Retina (tissue), 1 donor: ENCODE measurements around the gene METTL16.
"Not testable (repeated sequence)": the region's sequence is repeated elsewhere in the genome, so short reads cannot be mapped to it uniquely, and the experiment has no call there.

ENCODE experiments used
- DNase-seq: peaks from one replicate; pipeline ENCODE4 v3.0.0-alpha.2; 2016

Gene METTL16

DNA sequence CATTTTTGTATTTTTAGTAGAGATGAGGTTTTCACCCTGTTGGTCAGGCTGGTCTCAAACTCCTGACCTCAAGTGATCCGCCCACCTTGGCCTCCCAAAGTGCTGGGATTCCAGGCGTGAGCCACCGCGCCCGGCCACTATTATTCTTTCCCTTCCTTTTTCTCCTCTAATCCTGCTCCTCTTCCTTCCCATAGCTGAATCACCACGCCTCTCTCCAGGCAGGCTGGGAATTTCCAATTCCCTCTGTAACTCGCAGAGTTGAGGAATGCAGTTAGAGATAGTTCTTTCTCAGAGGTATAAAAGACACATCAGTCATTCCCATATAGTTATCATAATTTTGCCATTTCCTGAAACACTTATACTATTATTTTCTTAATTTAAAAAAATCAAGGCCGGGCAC lies 11.2 kb downstream of the METTL16 start:
- DNase-seq = no peak

DNA sequence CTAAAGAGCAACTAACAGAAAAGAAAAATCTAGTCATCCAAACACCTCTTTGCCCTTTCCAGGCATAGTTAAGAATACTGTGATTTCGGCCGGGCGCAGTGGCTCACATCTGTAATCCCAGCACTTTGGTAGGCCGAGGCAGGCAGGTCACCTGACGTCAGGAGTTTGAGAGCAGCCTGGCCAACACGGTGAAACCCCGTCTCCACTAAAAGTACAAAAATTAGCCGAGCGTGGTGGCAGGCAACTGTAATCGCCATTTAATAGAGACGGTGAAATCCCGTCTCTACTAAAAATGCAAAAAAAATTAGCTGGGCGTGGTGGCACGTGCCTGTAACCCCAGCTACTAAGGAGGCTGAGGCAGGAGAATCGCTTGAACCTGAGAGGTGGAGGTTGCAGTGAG lies 22.4 kb downstream of the METTL16 start:
- DNase-seq = not testable (repeated sequence)

DNA sequence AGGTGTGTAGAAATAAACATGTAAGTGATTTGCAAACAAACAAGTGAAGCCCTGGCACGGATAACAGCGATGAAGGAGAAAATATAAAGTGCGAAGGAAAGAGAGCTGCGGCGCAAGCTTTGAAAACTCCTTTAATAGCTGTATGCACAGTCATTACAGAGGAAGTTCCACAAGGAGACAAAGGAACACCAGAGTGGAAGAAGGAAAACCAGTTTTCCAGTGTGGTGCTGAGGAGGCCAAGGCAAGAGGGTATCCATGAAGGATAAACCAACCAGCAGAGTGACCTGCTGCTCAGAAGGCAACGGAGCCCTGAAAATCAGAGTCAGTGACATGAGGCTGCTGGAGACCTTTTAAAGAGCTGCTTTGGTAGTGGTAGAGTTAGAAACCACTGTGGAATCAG lies 24.4 kb downstream of the METTL16 start:
- DNase-seq = no peak

DNA sequence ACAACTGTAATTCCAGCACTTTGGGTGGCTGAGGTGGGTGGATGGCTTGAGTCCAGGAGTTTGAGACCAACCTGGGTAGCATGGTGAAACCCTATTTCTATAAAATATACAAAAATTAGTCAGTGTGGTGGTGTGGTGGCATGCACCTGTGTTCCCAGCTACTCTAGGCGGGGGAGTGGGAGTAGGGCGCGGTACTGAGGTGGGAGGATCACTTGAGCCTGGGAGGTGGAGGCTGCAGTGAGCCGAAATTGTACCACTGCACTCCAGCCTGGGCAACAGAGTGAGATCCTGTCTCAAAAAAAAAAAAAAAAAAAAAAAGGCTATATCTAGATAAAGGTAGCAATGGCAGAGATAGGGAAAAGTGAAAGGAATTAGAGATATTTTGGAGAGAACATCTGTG lies 25.0 kb downstream of the METTL16 start:
- not testable (repeated sequence) for DNase-seq

DNA sequence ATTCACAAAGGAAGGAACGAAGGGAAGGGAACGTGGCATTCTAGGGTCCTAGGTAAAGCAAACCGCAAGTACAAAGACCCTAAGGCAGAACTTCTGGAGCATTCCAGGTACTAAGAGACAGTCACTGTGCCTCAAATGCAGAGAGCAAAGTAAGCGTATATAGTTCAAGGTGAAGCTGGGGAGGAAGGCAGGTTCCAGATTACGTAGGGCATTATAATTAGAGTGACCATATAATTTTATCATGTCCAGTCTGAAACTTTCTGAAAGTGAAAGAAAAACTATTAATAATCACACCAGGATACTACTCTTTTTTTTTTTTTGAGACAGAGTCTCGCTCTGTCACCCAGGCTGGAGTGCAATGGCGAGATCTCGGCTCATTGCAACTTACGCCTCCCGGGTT lies 25.7 kb downstream of the METTL16 start:
- DNase-seq = no peak

DNA sequence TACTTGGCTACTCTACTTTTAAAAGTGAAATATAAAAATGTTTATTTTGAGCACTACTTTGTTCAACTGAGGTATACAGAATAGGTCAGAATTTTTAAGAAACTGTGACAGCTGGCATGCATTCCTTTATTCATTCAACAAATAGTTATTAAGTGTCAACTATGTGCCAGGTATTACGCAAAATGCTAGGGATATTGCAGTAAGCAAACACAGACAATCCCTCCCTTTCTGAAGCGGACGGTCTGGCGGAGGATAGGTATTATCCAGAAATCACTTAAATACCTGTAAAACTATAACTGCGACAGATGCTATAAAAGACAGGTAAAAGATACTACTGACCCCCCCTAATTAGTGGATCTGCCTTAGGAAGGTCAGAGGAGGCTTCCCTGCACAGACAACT lies 26.1 kb downstream of the METTL16 start:
- no peak for DNase-seq

DNA sequence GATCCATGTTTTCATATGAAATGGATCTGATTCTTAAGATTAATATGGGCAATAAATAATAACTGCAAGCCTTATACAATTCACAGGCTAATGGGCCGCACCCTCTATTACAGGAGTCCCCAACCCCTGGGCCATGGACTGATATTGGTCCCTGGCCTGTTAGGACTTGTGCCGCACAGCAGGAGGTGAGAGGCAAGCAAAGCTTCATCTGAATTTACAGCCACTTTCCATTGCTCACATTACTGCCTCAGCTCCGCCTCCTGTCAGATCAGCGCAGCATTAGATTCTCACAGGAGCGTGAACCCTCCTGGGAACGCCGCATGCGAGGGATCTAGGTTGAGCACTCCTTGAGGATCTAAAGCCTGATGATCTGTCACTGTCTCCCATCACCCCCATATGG lies 26.8 kb downstream of the METTL16 start:
- peak; percentile 88 for DNase-seq

DNA sequence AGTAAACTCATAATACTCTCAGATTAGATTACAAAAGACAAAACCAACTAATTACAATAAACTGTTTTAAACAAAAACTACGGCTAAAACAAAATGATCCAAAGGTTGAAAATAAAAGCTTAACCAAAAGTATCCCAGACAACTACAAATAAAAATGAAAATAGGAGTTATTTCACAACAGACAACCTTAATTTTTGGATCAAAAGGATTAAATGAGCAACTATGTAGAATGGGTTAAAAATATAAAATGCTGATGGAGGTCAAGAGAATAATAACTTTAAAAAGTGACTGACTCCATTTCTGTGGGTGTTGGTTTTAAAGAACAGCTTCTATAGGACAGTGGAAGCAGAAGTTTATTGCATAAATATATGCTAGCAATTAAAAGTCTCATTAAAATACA lies 28.6 kb downstream of the METTL16 start:
- no peak for DNase-seq

DNA sequence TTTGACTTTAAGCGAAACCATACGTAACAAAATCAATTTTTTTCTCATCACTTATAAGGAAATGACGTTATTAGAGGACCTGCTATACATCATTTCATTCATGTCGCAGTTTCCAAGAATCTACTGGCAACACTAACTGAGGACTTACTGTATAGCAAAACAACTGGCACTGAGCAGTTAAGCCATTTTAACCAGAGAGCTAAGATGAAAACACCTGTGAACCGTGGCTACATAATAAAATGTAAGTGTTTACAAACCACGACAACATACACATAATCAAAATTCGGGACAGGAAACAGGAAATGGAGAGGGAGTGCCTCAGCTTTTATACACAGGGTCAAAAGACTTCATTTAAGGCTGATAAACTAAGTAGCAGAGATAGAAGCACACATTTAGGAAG lies 29.5 kb downstream of the METTL16 start:
- DNase-seq = no peak

DNA sequence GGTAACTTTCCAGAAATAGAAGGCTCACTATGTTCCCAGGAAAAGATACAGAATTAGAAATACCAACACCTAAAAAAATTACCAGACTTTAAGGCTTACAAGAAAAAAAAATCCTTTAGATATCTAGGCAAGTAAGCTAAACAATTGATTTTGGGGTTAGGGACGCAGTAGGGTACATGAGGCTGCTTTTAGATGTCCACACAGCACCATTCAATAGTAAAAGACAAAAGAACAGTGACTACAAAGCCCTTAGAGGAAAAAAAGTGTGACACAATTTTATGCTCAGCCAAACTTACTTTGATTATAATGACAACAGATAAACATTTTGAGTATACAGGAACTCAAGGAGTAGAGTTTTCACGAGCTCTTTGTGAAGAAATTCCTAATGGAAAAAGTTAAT lies 29.9 kb downstream of the METTL16 start:
- DNase-seq = no peak

DNA sequence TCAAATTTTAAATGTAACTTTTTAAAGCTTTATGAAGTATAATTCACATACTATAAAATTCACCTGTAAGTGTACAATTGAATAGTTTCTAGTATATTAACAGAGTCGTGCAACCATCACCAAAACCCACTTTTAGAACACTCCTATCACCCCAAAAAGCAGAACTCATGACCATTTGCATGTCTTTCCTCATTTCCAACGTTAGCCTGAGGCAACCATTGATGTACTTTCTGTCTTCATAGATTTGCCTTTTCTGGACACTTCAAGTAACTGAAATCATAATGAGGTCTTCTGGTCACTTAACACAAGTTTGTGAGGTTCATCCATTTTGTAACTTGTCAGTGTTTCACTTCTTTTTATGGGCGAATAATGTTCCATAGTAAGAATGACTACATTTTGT lies 33.2 kb downstream of the METTL16 start:
- DNase-seq = no peak

DNA sequence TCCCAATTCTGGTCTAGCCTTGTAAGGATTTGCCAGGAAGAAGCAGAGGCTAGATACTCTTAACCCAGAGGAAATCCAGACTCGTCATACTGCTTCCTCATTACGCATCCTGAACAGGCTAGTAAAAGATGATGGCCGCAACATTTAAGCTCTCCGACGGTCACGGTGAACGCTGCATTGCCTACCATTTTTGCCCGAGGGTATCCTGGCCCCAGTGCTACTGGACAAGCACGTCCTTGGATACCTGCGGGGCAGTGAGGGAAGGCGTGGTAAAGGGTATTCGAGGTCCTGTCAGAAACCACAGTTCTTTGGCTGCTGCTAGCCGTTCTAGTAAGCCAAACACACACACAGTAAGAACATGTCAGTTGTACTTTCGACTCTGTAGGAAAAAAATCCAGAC lies 36.6 kb downstream of the METTL16 start:
- DNase-seq = no peak

DNA sequence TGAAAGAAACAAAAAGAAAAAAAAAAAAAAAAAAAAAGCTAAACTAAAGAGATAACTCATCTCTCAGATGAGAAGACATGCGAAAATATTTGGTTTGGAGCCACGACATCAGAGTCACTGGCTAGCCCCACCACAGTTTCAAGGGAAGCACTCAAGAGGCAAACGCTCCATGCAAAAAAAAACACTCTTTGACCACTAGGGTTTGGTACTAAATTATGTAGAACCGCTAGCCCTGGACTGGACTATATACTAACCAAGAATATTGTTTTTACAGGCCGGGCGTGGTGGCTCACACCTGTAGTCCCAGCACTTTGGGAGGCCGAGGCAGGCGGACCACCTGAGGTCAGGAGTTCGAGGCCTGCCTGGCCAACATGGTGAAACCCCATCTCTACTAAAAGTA lies 37.3 kb downstream of the METTL16 start:
- no peak for DNase-seq

DNA sequence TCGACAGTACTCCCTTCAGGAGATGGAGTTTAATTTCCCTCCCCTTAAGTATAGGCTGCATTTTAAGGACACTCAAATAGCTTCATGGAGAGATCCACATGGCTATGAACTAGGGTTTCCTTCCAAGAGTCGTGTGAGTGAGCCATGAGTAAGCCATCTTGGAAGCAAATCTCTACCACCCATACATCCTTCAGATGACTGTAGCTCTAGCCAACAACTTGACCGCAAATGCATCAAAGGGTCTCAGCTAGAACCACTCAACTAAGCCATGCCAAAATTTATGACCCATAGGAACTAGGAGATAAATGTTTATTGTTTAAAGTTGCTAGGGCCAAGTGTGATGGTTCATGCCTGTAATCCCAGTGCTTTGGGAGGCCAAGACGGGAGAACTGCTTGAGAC lies 43.4 kb downstream of the METTL16 start:
- no peak for DNase-seq

DNA sequence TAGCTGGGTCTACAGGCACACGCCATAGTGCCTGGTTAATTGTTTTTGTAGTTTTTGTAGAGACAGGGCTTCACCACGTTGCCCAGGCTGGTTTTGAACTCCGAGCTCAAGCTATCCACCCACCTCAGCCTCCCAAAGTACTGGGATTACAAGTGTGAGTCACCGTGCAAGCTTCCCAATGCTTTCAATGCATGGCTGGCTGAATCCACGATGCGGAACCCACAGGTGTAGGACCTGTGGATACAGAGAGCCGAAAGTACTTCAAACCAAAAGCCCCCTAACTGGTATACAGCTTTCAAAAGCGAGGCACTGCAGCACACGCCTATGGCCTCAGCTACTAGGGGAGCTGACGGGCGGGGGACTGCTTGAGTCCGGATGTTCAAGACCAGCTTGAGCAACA lies 44.8 kb downstream of the METTL16 start:
- no peak for DNase-seq

DNA sequence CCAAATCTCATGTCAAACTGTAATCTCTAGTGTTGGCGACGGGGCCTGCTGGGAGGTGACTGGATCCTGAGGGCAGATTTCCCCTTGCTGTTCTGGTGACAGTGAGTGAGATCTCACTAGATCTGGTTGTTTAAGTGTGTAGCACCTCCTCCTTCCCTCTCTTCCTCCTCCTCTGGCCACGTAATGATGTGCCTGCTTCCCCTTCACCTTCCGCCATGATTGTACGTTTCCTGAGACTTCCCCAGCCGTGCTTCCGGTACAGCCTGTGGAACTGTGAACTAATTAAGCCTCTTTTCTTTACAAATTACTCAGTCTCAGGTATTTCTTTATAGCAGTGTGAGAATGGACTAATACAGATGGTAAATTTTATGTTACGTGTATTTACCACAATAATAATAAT lies 49.2 kb downstream of the METTL16 start:
- DNase-seq = no peak

DNA sequence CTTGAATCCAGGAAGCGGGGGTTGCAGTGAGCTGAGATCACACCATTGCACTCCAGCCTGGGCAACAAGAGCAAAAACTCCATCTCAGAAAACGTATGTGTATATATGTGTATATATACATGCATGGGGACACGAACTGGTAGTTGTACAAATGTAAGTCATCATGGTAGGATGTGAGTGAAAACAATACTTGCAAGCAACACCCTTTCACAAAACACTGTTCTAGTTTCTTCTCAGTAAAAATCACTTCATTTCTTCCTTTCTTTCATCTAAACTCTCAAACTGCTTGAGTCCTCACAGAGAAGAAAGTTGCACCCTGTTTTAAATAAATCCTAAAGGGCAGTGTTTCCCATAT lies 51.8 kb downstream of the METTL16 start:
- no peak for DNase-seq

DNA sequence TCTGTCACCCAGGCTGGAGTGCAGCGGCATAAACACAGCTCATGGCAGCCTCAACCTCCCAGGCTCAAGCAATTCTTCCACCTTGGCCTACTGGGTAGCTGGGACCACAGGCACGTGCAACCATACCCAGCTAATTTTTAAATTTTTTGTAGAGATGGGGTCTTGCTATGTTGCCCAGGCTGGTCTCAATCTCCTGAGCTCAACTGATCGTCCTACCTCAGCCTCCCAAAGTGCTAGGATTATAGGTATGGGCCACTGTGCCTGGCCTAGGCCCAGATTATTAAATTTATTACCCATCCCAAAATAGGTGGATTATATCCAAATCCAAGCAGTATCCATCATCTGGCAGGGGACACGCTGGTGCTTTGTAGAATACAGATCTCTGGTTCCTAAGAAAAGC lies 53.8 kb downstream of the METTL16 start:
- no peak for DNase-seq

DNA sequence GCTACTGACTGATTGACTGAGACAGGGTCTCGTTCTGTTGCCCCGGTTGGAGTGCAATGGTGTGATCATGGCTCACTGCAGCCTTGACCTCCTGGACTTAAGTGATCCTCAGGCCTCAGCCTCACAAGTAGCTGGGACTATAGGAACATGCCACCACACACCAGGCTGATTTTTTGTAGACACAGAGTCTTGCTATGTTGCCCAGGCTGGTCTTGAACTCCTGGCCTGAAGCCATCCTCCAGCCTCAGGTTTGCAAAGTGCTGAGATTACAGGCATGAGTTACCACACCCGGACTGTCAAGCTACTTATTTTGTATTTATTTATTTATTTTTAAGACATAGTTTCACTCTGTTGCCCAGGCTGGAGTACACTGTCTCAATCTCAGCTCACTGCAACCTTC lies 55.2 kb downstream of the METTL16 start:
- DNase-seq = no peak

DNA sequence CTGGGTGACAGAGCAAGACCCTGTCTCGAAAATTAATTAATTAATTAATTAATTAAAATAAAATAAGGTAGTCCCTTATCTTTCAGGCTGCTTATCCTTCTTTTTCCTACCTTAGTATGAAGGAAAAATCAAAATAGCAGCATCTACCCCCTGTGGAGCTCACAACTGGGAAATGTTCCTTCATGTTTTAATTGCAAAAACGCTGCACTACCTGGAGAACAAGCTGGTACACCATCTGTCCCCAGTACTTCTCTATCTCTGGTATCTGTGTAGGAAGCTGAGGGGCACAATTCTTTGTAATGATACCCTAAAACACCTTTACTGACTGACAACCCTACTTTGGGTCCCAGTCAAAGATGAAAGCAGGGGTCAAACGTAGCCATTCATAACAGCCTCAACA lies 55.7 kb downstream of the METTL16 start:
- DNase-seq = no peak

DNA sequence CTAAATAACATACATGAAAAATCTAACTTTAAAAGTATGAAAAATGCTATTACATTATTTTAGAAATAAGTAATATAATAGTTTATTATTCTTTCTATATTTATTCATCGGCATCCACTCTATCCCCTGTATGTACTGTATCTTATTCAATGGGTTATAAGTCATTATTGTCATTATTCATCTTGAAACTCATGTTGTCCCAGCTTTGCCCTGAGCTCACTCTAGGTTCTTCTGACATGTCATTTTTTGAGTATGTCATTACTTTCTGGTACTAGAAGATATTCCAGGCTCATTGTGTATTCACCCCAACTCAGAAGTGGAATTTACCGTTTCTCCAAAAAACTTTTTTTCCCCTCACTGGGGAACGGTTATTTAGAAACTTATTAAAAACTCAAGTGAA lies 57.8 kb downstream of the METTL16 start:
- no peak for DNase-seq

DNA sequence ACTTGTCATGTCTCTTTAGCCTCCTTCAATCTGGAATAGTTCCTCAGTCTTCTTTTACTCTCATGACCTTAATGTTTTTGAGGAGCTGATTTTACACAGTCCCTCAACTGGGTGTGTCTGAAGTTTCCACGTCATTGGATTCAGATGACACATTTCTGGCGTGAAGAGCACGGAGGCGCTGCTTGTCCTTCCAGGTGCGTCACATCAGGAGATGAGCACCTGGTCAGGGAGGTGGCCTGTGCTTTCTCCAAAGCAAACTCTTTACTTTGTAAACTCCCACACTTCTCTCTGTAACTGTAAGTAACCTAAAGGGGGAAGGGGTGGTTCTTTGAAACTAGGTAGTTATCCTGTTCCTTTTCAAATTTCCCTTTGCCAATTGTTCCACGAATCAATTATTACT lies 58.4 kb downstream of the METTL16 start:
- no peak for DNase-seq

DNA sequence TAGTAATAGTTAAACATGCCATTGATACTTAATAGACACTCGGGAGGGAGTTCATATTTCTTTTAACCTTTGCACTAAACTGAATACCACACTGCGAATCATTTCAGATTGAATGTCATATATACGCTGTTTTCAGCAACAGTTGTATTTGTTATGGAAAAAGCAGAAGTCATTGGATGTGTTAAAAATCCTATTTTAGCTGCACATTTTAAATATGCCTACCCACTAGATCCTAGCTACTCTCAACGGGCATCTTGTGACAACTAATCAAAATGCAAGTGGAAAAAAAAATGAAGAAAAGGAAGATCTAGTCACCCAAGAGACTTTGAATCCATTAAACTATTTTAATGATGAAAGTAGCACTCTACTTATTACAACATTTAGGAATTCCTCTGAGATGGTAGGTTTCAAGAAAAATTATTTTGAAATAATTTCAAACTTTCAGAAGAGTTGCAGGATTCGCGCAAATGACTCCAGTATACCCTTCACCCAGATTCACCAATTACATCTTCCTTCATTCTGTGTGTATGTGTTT lies 59.4 kb downstream of the METTL16 start:
- no peak for DNase-seq

DNA sequence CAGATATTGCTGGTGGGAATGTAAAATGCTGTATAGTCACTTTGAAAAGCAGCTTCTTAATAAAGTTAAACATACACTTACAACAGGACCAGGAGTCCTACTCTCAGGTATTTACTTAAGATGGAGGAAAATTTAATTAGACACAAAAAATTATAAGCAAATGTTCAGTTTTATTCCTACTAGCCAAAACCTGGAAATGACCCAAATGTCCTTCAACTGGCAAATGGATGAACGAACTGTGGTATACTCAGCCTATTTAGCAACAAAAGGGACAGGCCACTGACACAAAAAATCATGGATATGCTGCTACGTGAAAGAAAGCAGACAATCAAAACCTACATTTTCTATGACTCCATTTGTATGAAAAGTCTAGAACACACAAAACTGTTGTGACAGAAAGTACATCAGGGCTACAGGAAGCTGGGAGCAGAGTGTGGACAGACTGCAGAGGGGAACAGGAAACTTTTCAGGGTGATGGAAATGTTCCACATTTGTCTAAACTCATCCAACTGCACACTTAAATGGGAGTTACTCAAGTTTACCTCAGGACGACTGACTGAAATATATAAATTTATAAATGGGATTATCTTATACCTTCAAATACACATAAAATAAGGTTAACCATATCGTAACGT lies 61.6 kb downstream of the METTL16 start:
- DNase-seq = no peak

DNA sequence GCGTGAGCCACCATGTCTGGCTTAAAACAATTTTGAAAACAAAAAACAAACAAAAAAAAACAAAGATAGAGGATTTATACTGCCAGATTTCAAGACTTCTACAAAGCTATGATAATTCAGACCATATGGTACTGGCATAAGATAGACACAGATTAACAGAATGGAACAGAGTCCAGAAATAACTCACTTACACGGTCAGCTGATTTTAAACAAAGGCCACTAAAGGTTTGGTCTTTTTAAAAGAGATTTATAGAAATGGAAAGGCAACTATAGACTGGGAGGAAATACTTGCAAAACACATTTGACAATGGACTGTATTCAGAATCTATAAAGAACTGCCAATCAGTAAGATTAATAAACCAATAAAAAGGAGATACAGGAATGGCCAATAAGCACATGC lies 62.2 kb downstream of the METTL16 start:
- DNase-seq = no peak

DNA sequence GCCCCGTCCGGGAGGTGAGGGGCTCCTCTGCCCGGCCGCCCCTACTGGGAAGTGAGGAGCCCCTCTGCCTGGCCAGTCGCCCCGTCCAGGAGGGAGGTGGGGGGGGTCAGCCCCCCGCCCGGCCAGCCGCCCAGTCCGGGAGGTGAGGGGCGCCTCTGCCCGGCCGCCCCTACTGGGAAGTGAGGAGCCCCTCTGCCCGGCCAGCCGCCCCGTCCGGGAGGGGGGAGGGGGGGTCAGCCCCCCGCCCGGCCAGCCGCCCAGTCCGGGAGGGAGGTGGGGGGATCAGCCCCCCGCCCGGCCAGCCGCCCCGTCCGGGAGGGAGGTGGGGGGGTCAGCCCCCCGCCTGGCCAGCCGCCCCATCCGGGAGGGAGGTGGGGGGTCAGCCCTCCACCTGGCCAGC lies 64.2 kb downstream of the METTL16 start:
- not testable (repeated sequence) for DNase-seq
